ENCODE data around the gene RPS6KA3.

The RPS6KA3 gene

DNA sequence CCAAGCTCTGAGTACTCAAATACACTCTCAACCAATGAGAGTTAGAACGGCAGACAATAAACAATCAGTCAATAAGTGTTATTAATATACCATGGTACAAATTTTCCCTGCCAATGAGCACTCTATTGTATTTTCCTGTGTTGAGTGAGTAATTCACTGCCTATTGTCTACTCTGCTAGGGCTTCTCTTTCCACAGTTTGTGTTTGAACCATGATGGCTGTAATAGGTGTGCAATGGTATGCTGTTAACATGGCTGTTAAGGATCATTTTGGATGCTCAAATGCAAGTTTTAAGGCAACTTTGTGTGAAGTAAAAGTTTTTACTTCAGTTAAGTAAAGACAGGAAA, 41.2 kb downstream of the RPS6KA3 start:
- Histone ChIP-seq H3K9me3 (ENCODE audit: control insufficient read depth, low read length) (no peaks in the 10 kb centered on the region), H3K36me3 (ENCODE audit: control insufficient read depth, insufficient read depth, low read length) (no peaks in the 10 kb centered on the region), H3K27me3 (ENCODE audit: control insufficient read depth, insufficient read depth, low read length, poor library complexity, severe bottlenecking) (no peaks in the 10 kb centered on the region), H3K4me3 (ENCODE audit: insufficient read depth, low read depth, low read length) (no peak overlapping the region), H3K27ac (ENCODE audit: insufficient read depth, low read depth, low read length, poor library complexity, severe bottlenecking) (no peak overlapping the region), H3K4me1 (ENCODE audit: control insufficient read depth, insufficient read depth, low read length) (no peaks in the 10 kb centered on the region)
- WGBS, 2 experiments, result 100% methylated on average over 1 of the region's 1 CpG; no CpG with 5 or more reads in 1 of the 2 experiments

- Histone ChIP-seq H3K9me3 (ENCODE audit: control insufficient read depth, low read length) (no peaks in the 10 kb centered on the region), H3K4me1 (ENCODE audit: control insufficient read depth, insufficient read depth, low read length) (no peaks in the 10 kb centered on the region), H3K27me3 (ENCODE audit: control insufficient read depth, insufficient read depth, low read length, poor library complexity, severe bottlenecking) (no peaks in the 10 kb centered on the region), H3K27ac (ENCODE audit: insufficient read depth, low read depth, low read length, poor library complexity, severe bottlenecking) (no peak overlapping the region), H3K4me3 (ENCODE audit: insufficient read depth, low read depth, low read length) (no peak overlapping the region), H3K36me3 (ENCODE audit: control insufficient read depth, insufficient read depth, low read length) (no peaks in the 10 kb centered on the region)
- WGBS, 2 experiments, result 82% methylated on average over 2 of the region's 2 CpGs
Measured at GRCh38 chrX:20224814-20225487, 41.8 kb downstream of the RPS6KA3 start.

GRCh38 chrX:20221902-20222301, 44.8 kb downstream of the RPS6KA3 start:
- Histone ChIP-seq H3K4me3 (ENCODE audit: insufficient read depth, low read depth, low read length) (no peak overlapping the region), H3K9me3 (ENCODE audit: control insufficient read depth, low read length) (no peaks in the 10 kb centered on the region), H3K27ac (ENCODE audit: insufficient read depth, low read depth, low read length, poor library complexity, severe bottlenecking) (no peak overlapping the region), H3K36me3 (ENCODE audit: control insufficient read depth, insufficient read depth, low read length) (no peaks in the 10 kb centered on the region), H3K27me3 (ENCODE audit: control insufficient read depth, insufficient read depth, low read length, poor library complexity, severe bottlenecking) (no peaks in the 10 kb centered on the region), H3K4me1 (ENCODE audit: control insufficient read depth, insufficient read depth, low read length) (no peaks in the 10 kb centered on the region)
- 97 to 100% methylated on average over 1 to 3 of the region's 3 CpGs for WGBS, 2 experiments

DNA sequence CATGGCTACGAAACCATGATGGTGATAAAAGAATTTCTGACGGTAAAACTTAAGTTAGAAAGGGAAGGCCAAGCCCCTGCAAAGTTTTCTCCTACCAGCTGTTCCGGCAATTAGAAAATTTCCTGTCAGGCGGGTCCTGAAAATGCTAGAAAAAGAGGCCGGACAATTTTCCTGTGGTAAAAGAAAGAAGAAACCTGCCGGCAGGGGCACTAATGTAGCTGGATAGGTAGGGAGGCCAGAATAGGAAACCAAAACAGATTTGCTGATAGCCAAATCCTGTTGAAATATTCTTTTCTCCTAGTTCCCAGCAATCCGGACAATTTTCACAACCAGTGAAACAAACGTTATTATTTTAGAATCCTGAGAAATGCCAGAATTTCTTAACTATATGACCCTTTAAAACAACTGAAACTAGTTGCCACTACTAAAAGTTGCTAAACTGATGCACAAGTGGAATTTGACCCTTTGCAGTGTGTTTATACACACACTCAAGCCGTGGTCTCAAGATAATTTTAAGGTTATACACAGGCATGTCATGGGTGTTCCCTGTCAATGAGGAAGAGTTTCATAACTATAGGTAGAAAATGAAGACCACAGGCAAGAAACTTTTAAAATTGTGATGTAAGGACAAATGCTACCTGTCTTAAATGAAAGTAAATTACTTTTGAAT, 47.7 kb downstream of the RPS6KA3 start:
- H3K36me3 ChIP-seq (ENCODE audit: control insufficient read depth, insufficient read depth, low read length), result no peaks in the 10 kb centered on the region
- no peaks in the 10 kb centered on the region for H3K9me3 ChIP-seq (ENCODE audit: control insufficient read depth, low read length)
- H3K4me3 ChIP-seq (ENCODE audit: insufficient read depth, low read depth, low read length), result no peak overlapping the region
- no peaks in the 10 kb centered on the region for H3K4me1 ChIP-seq (ENCODE audit: control insufficient read depth, insufficient read depth, low read length)
- 78 to 81% methylated on average over 9 of the region's 9 CpGs for WGBS, 2 experiments
- no peaks in the 10 kb centered on the region for H3K27me3 ChIP-seq (ENCODE audit: control insufficient read depth, insufficient read depth, low read length, poor library complexity, severe bottlenecking)
- H3K27ac ChIP-seq (ENCODE audit: insufficient read depth, low read depth, low read length, poor library complexity, severe bottlenecking), result no peak overlapping the region

GRCh38 chrX:20217906-20218305, 48.8 kb downstream of the RPS6KA3 start:
- no peaks in the 10 kb centered on the region for H3K27me3 ChIP-seq (ENCODE audit: control insufficient read depth, insufficient read depth, low read length, poor library complexity, severe bottlenecking)
- H3K4me3 ChIP-seq (ENCODE audit: insufficient read depth, low read depth, low read length), result no peak overlapping the region
- WGBS, 2 experiments, result 91 to 100% methylated on average over 1 of the region's 2 CpGs
- no peaks in the 10 kb centered on the region for H3K9me3 ChIP-seq (ENCODE audit: control insufficient read depth, low read length)
- H3K36me3 ChIP-seq (ENCODE audit: control insufficient read depth, insufficient read depth, low read length), result no peaks in the 10 kb centered on the region
- no peak overlapping the region for H3K27ac ChIP-seq (ENCODE audit: insufficient read depth, low read depth, low read length, poor library complexity, severe bottlenecking)
- no peaks in the 10 kb centered on the region for H3K4me1 ChIP-seq (ENCODE audit: control insufficient read depth, insufficient read depth, low read length)

GRCh38 chrX:20217271-20217670, 49.4 kb downstream of the RPS6KA3 start:
- Histone ChIP-seq H3K36me3 (ENCODE audit: control insufficient read depth, insufficient read depth, low read length) (no peaks in the 10 kb centered on the region), H3K27me3 (ENCODE audit: control insufficient read depth, insufficient read depth, low read length, poor library complexity, severe bottlenecking) (no peaks in the 10 kb centered on the region), H3K4me3 (ENCODE audit: insufficient read depth, low read depth, low read length) (no peak overlapping the region), H3K9me3 (ENCODE audit: control insufficient read depth, low read length) (no peaks in the 10 kb centered on the region), H3K27ac (ENCODE audit: insufficient read depth, low read depth, low read length, poor library complexity, severe bottlenecking) (no peak overlapping the region), H3K4me1 (ENCODE audit: control insufficient read depth, insufficient read depth, low read length) (no peaks in the 10 kb centered on the region)
- 100% methylated on average over 1 of the region's 1 CpG; no CpG with 5 or more reads in 1 of the 2 experiments for WGBS, 2 experiments

- Histone ChIP-seq H3K36me3 (ENCODE audit: control insufficient read depth, insufficient read depth, low read length) (no peaks in the 10 kb centered on the region), H3K9me3 (ENCODE audit: control insufficient read depth, low read length) (no peaks in the 10 kb centered on the region), H3K4me1 (ENCODE audit: control insufficient read depth, insufficient read depth, low read length) (no peaks in the 10 kb centered on the region), H3K27me3 (ENCODE audit: control insufficient read depth, insufficient read depth, low read length, poor library complexity, severe bottlenecking) (no peaks in the 10 kb centered on the region), H3K4me3 (ENCODE audit: insufficient read depth, low read depth, low read length) (no peak overlapping the region), H3K27ac (ENCODE audit: insufficient read depth, low read depth, low read length, poor library complexity, severe bottlenecking) (no peak overlapping the region)
Measured at GRCh38 chrX:20215565-20215964, 51.1 kb downstream of the RPS6KA3 start.

- 96 to 98% methylated on average over 6 of the region's 6 CpGs for WGBS, 2 experiments
Measured at GRCh38 chrX:20212486-20213089, 54.1 kb downstream of the RPS6KA3 start.

GRCh38 chrX:20211261-20211786, 55.4 kb downstream of the RPS6KA3 start:
- WGBS, 2 experiments, result 80 to 84% methylated on average over 3 to 4 of the region's 4 CpGs
- Histone ChIP-seq H3K4me1 (ENCODE audit: control insufficient read depth, insufficient read depth, low read length) (no peaks in the 10 kb centered on the region), H3K27me3 (ENCODE audit: control insufficient read depth, insufficient read depth, low read length, poor library complexity, severe bottlenecking) (no peaks in the 10 kb centered on the region), H3K27ac (ENCODE audit: insufficient read depth, low read depth, low read length, poor library complexity, severe bottlenecking) (no peak overlapping the region), H3K4me3 (ENCODE audit: insufficient read depth, low read depth, low read length) (no peak overlapping the region), H3K36me3 (ENCODE audit: control insufficient read depth, insufficient read depth, low read length) (no peaks in the 10 kb centered on the region), H3K9me3 (ENCODE audit: control insufficient read depth, low read length) (no peaks in the 10 kb centered on the region)

More at GRCh38 chrX:20212486-20213089, 54.1 kb downstream of the RPS6KA3 start:
- H3K27me3 ChIP-seq (ENCODE audit: control insufficient read depth, insufficient read depth, low read length, poor library complexity, severe bottlenecking), result no peaks in the 10 kb centered on the region
- no peak overlapping the region for H3K27ac ChIP-seq (ENCODE audit: insufficient read depth, low read depth, low read length, poor library complexity, severe bottlenecking)
- H3K36me3 ChIP-seq (ENCODE audit: control insufficient read depth, insufficient read depth, low read length), result no peaks in the 10 kb centered on the region
- H3K4me1 ChIP-seq (ENCODE audit: control insufficient read depth, insufficient read depth, low read length), result no peaks in the 10 kb centered on the region
- no peak overlapping the region for H3K4me3 ChIP-seq (ENCODE audit: insufficient read depth, low read depth, low read length)
- H3K9me3 ChIP-seq (ENCODE audit: control insufficient read depth, low read length), result no peaks in the 10 kb centered on the region

DNA sequence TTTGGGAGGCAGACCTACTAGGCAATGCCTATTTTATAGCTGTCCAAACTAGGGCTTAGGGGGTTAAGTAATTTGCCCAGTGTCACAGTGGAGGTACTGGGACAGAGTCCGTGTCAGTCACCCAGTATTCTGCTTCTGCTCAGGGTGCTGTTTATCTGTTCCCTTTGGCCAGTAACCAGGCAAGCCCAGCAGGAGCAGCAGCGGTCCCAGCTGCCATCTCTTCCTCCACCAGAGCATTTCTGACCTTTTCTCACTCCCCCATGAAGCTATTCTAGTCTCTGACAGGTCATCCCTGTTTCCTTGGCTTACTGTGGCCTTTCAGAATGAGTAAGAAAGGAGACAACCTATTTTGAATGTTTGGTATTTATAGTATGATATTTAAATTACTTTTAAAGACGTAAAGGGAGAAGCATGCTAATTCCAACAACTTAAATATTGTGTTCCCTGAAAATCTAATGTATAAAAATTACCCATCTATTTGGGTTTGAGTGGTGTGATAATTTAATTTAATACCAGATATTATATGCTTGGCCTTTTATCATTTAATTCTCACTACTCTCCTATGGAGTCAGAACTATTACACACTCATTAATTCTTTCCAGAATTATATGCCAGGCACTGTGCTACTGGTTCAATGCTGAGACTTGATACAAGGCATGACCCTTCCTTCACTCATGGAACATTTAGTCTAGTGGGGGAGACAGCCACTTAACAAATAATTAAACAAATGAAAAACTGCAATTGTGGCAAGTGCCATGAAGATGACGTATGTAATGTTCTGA, 60.6 kb downstream of the RPS6KA3 start:
- Histone ChIP-seq H3K4me3 (ENCODE audit: insufficient read depth, low read depth, low read length) (no peak overlapping the region), H3K27ac (ENCODE audit: insufficient read depth, low read depth, low read length, poor library complexity, severe bottlenecking) (no peak overlapping the region), H3K9me3 (ENCODE audit: control insufficient read depth, low read length) (no peaks in the 10 kb centered on the region), H3K27me3 (ENCODE audit: control insufficient read depth, insufficient read depth, low read length, poor library complexity, severe bottlenecking) (no peaks in the 10 kb centered on the region), H3K36me3 (ENCODE audit: control insufficient read depth, insufficient read depth, low read length) (no peaks in the 10 kb centered on the region), H3K4me1 (ENCODE audit: control insufficient read depth, insufficient read depth, low read length) (no peaks in the 10 kb centered on the region)
- WGBS, 2 experiments, result 78 to 90% methylated on average over 3 of the region's 4 CpGs

Measured in ectodermal cell (in vitro differentiated cells).